K562 (cell line): ENCODE results near the gene KIF23. TPM values are rescaled to one million over a fixed set of nuclear protein-coding genes. Genes with fewer than 3 reads are reported as not detected.

ENCODE experiments used
- BHLHE40 ChIP-seq: IDR thresholded peaks from 2 replicates; pipeline ENCODE4 v1.6.1; 2011; ENCODE audit warnings: low read length, improper control_type of control experiment
- CREBBP ChIP-seq: IDR thresholded peaks from one replicate; pipeline ENCODE4 v1.6.1; 2012; ENCODE audit warnings: low read depth, mild to moderate bottlenecking, control low read depth, inconsistent platforms, low read length
- FOXP4 ChIP-seq: sonication (generic); formaldehyde crosslinking; IDR thresholded peaks from 2 replicates; pipeline ENCODE4 v1.8.0; 2022; ENCODE audit warnings: mild to moderate bottlenecking, missing genetic modification reagents, borderline replicate concordance
- JUND ChIP-seq, 2 experiments: IDR thresholded peaks; 2 replicates in 1 of 2; 3 replicates in 1 of 2; pipeline ENCODE4 v1.6.1; 2011; ENCODE audit warnings: borderline replicate concordance in 2 of 2, low read depth in 2 of 2, low read length in 2 of 2, improper control_type of control experiment in 1 of 2, missing biosample characterization in 1 of 2, missing genetic modification characterization in 1 of 2, missing genetic modification reagents in 1 of 2
- KAT7 ChIP-seq: sonication (generic); formaldehyde crosslinking; IDR thresholded peaks from 2 replicates; pipeline ENCODE4 v1.8.0; 2022; ENCODE audit warnings: missing genetic modification reagents, mild to moderate bottlenecking, borderline replicate concordance
- MAFF ChIP-seq: IDR thresholded peaks from 2 replicates; pipeline ENCODE4 v1.6.1; 2012; ENCODE audit warnings: low read length, improper control_type of control experiment
- PHF20 ChIP-seq: fragments of 450-650 bp; IDR thresholded peaks from 2 replicates; pipeline ENCODE4 v1.6.1; 2018; ENCODE audit not compliant: partially characterized antibody
- TCF7 ChIP-seq: sonication (generic); IDR thresholded peaks from 2 replicates; pipeline ENCODE4 v1.6.1; 2016; ENCODE audit warnings: antibody characterized with exemption, borderline replicate concordance
- THAP7 ChIP-seq: fragments of 250-450 bp; sonication (Bioruptor Pico); IDR thresholded peaks from 2 replicates; pipeline ENCODE4 v1.5.0; 2021
- ZFP30 ChIP-seq: fragments of 250-450 bp; sonication (Bioruptor Pico); IDR thresholded peaks from 2 replicates; pipeline ENCODE4 v1.8.0; 2022; ENCODE audit warnings: moderate library complexity, mild to moderate bottlenecking, inconsistent platforms, borderline replicate concordance
- ZFPM2 ChIP-seq: fragments of 250-450 bp; sonication (Bioruptor Pico); IDR thresholded peaks from 2 replicates; pipeline ENCODE4 v1.5.1; 2022; ENCODE audit warnings: mild to moderate bottlenecking
- ZNF121 ChIP-seq: sonication (generic); formaldehyde crosslinking; conservative IDR thresholded peaks from 2 replicates; pipeline ENCODE4 v1.8.0; 2022; ENCODE audit warnings: missing genetic modification reagents
- polyA plus RNA-seq, 8 experiments: library from polyadenylated mRNA; depleted of rRNA in 4 of 8; stranded (reverse) in 5 of 8; unstranded in 3 of 8; fragments of >200 nt; fragmentation: Nextera tagmentation in 2 of 8; fragmentation: Illumina TruSeq in 1 of 8; extraction: Ambion mirVana in 2 of 8; extraction: Trizol in 1 of 8; gene quantifications; 2 replicates each; pipeline versions ENCODE4 v1.2.1 to v1.2.3, GENCODE V29; 2011 to 2014; ENCODE audit warnings: inconsistent platforms in 1 of 8, missing spikeins in 1 of 8
- total RNA-seq, 7 experiments: library from RNA; depleted of rRNA in 6 of 7; stranded (reverse); fragments of >200 nt in 6 of 7; fragmentation: Illumina TruSeq in 2 of 7; extraction: Trizol in 2 of 7; gene quantifications; 2 replicates each; pipeline versions ENCODE4 v1.2.1 to v1.2.3, GENCODE V29; 2011 to 2021; ENCODE audit warnings: low replicate concordance in 1 of 7
- TF ChIP-seq, protein P1 (sequence below): fragments of 250-450 bp; sonication (Bioruptor Pico); IDR thresholded peaks from 2 replicates; pipeline ENCODE4 v1.5.0; 2020; ENCODE audit warnings: mild to moderate bottlenecking, borderline replicate concordance

Gene KIF23
- total and polyA plus RNA-seq, 9 of the 15 experiments (the other 6 are each of a cell fraction or from before 2014, with no cell fraction given) = 29.4 to 58.2 (median 41.9) TPM

GRCh38 chr15:69468241-69469121 lies 54.3 kb downstream of the KIF23 start (continued):
- TF ChIP-seq FOXP4 (CRISPR knock-in tag) = no peak
- TF ChIP-seq MAFF = no peak
- peak; percentile 45; the same call in 1 of the 2 replicates for TF ChIP-seq BHLHE40
- peak; percentile 86 for TF ChIP-seq JUND (IDR thresholded peaks at IDR 0.05; ENCODE audit: borderline replicate concordance, low read depth, low read length)
- TF ChIP-seq JUND (tag; IDR thresholded peaks at IDR 0.05; ENCODE audit: borderline replicate concordance, low read depth, low read length) = peak; percentile 66; the same call in 1 of the 3 replicates
- no peak for TF ChIP-seq PHF20
- TF ChIP-seq, protein P1, sequence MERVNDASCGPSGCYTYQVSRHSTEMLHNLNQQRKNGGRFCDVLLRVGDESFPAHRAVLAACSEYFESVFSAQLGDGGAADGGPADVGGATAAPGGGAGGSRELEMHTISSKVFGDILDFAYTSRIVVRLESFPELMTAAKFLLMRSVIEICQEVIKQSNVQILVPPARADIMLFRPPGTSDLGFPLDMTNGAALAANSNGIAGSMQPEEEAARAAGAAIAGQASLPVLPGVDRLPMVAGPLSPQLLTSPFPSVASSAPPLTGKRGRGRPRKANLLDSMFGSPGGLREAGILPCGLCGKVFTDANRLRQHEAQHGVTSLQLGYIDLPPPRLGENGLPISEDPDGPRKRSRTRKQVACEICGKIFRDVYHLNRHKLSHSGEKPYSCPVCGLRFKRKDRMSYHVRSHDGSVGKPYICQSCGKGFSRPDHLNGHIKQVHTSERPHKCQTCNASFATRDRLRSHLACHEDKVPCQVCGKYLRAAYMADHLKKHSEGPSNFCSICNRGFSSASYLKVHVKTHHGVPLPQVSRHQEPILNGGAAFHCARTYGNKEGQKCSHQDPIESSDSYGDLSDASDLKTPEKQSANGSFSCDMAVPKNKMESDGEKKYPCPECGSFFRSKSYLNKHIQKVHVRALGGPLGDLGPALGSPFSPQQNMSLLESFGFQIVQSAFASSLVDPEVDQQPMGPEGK = no peak
- no peak for TF ChIP-seq TCF7
- TF ChIP-seq KAT7 (CRISPR knock-in tag) = no peak
- no peak for TF ChIP-seq CREBBP
- no peak for TF ChIP-seq ZFP30 (CRISPR knock-in tag)
- TF ChIP-seq ZNF121 (CRISPR knock-in tag) = no peak
- no peak for TF ChIP-seq ZFPM2
- TF ChIP-seq THAP7 = no peak
